Peyer's patch (tissue), 4 donors: ENCODE measurements around the gene ZBTB2. TPM values are rescaled to one million over a fixed set of nuclear protein-coding genes. Genes with fewer than 3 reads are reported as not detected.

Source experiments
- DNase-seq, 3 donors: peaks; one replicate each; pipeline ENCODE4 v3.0.0-alpha.2; 2017 to 2019
- H3K27ac ChIP-seq, 4 donors: fragments of 200-600 bp; sonication (generic); one replicate each; pipeline ENCODE4 v1.5.1; 2016 to 2019
- H3K27me3 ChIP-seq, 2 donors: fragments of 200-600 bp; sonication (generic); one replicate each; pipeline ENCODE4 v1.5.1; 2019
- H3K36me3 ChIP-seq, 3 donors: fragments of 200-600 bp; sonication (generic); one replicate each; pipeline ENCODE4 v1.5.1; 2016 to 2019
- H3K4me1 ChIP-seq, 4 donors: fragments of 200-600 bp; sonication (generic); one replicate each; pipeline ENCODE4 v1.5.1; 2016 to 2019
- H3K4me3 ChIP-seq, 4 donors: fragments of 200-600 bp; sonication (generic); 1 replicate in 3 of 4; 2 replicates in 1 of 4; pipeline ENCODE4 v1.5.1; 2016 to 2019; ENCODE audit warnings: mild to moderate bottlenecking in 1 of 4
- H3K9me3 ChIP-seq, 4 donors: fragments of 200-600 bp; sonication (generic); one replicate each; pipeline ENCODE4 v1.5.1; 2016 to 2019; ENCODE audit warnings: mild to moderate bottlenecking in 1 of 4
- CTCF ChIP-seq, 6 experiments: fragments of 450-650 bp in 4 of 6; fragments of 200-600 bp in 2 of 6; sonication (generic) in 1 of 6; IDR thresholded peaks; one replicate each; pipeline ENCODE4 v1.5.1; 2017 to 2019; ENCODE audit warnings: antibody characterized with exemption in 6 of 6, mild to moderate bottlenecking in 3 of 6, moderate library complexity in 1 of 6
- POLR2A ChIP-seq, 2 donors: fragments of 450-650 bp; IDR thresholded peaks; one replicate each; pipeline ENCODE4 v1.5.1; 2017; ENCODE audit warnings: antibody characterized with exemption in 2 of 2, mild to moderate bottlenecking in 2 of 2, moderate library complexity in 2 of 2
- total RNA-seq, 4 donors: library from RNA; depleted of rRNA; stranded (reverse); fragments of >200 nt; gene quantifications; one replicate each; pipeline ENCODE4 v1.1.0, GENCODE V29; 2016

Gene ZBTB2
- total RNA-seq, 4 donors from 2014 or later, result 7.3 to 12.4 (median 9.9) TPM

DNA sequence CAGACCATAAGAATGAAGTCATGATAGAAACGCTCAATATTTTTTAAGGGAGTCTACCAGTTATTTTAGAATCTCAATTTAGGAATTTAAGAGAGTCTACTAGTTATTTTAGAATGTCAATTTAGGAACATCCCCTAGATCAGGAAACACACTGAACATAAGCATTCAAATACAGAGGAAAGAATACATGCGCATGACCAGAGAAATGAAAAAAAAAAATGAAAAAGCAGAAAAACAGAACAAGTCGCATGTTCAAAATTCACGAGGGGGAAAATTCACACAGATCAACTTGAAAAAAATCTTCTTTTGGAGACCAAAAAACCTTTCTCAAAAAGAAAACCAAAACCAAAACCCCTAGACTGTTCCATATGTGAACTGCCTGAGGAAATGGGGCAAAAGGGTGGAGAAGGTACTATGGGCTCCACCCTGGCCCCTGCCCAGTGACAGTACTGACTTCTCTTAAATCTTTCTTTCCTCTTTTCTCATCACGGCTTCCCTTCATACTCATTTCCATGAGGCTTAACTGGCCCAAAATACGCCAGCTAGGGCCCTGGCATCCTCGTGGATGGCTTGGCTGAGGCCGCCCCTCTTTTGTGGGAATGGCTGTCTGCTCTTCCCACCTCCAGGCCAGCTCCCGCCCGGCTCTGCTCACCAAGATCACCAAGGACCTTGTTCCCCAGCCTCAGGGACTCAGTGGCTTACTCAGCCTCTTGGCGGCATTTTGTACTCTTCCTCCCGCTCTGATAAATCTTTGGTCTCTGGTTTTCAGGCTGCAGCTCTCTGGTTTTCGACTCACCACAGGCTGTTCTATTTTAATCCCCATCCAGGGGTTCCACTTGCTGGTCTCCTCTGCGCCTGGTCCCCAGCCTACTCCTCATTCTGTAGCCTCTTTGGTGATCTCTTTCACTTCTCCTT, 11.2 kb downstream of the ZBTB2 start:
- Histone ChIP-seq H3K36me3 (no peaks in the 10 kb centered on the region), H3K27me3 (no peaks in the 10 kb centered on the region), H3K27ac (peak overlapping the region; percentile 47 to 66 (median 62)), H3K4me3 (peak overlapping the region in 2 of 4 donors; percentile 29 to 31), H3K4me1 (peaks cover 0 to 16% (median 5%) of the 10 kb centered on the region in 4 donors), H3K9me3 (no peaks in the 10 kb centered on the region)
- DNase-seq, result no peak
- TF ChIP-seq POLR2A (IDR thresholded peaks at IDR 0.05), result no peak
- no peak for TF ChIP-seq CTCF (IDR thresholded peaks at IDR 0.05)

DNA sequence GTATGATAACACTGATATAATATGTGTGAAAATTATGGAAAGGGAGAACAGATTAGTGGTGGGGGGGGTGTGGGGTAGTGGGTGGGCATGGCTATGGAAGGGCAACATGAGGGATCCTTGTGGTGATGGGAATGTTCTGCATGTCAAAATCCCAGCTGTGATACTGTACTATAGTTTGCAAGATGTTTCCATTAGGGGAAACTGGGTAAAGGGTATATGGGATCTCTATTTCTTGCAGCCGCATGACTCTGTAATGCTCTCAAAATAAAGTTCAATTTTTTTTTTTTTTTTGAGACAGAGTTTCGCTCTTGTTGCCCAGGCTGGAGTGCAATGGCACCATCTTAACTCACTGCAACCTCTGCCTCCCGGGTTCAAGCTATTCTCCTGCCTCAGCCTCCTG, 14.3 kb downstream of the ZBTB2 start:
- no peak for TF ChIP-seq POLR2A (IDR thresholded peaks at IDR 0.05)
- no peak for TF ChIP-seq CTCF (IDR thresholded peaks at IDR 0.05)
- no peak overlapping the region for H3K4me3 ChIP-seq
- no peaks in the 10 kb centered on the region for H3K27me3 ChIP-seq
- no peaks in the 10 kb centered on the region for H3K9me3 ChIP-seq
- H3K4me1 ChIP-seq, result peaks cover 0 to 7% (median 0%) of the 10 kb centered on the region in 4 donors
- no peak for DNase-seq
- H3K36me3 ChIP-seq, result peaks cover 0 to 6% (median 0%) of the 10 kb centered on the region in 3 donors
- H3K27ac ChIP-seq, result no peak overlapping the region

GRCh38 chr6:151376440-151376839, 14.9 kb downstream of the ZBTB2 start:
- TF ChIP-seq POLR2A (IDR thresholded peaks at IDR 0.05), result no peak
- Histone ChIP-seq H3K4me3 (no peak overlapping the region), H3K9me3 (no peaks in the 10 kb centered on the region), H3K27me3 (no peaks in the 10 kb centered on the region), H3K27ac (no peak overlapping the region), H3K4me1 (peaks cover 0 to 7% (median 0%) of the 10 kb centered on the region in 4 donors), H3K36me3 (peaks cover 0 to 12% (median 0%) of the 10 kb centered on the region in 3 donors)
- DNase-seq, result no peak

GRCh38 chr6:151375833-151376232, 15.5 kb downstream of the ZBTB2 start:
- H3K36me3 ChIP-seq, result peaks cover 0 to 17% (median 0%) of the 10 kb centered on the region in 3 donors
- no peak for DNase-seq
- no peak for TF ChIP-seq CTCF (IDR thresholded peaks at IDR 0.05)
- TF ChIP-seq POLR2A (IDR thresholded peaks at IDR 0.05), result no peak
- H3K9me3 ChIP-seq, result no peaks in the 10 kb centered on the region
- H3K27ac ChIP-seq, result no peak overlapping the region
- H3K4me3 ChIP-seq, result no peak overlapping the region
- no peaks in the 10 kb centered on the region for H3K27me3 ChIP-seq
- H3K4me1 ChIP-seq, result peaks cover 0 to 7% (median 0%) of the 10 kb centered on the region in 4 donors

DNA sequence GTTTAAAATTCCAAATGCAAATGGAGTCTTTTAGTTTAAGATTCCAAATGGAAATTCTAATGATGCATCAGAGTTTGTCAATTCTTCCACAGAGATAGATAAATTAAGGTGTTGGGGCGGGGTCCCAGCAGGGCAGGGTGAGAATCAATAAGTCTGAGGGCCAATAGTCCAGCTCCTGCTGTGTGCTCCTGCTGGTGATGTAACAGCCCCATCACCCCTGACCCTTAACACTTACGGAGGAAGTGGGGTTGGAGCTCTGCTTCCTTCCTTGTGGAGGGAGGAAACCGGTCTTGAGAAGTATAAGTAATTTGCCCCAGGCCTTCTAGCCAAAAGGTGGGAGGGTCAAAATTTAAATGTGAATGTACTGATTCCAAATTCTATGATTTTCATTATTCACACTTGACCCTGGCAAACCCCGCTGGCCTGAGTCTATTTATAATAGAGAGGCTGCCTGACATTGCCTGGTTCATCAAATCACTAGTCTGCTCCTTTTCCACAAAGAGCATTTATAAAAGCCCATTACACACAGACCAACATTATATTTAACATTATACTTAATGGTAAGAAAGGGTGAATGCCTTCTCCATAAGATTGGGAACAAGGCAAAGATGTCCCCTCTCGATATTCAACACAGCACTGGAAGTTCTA, 17.2 kb downstream of the ZBTB2 start:
- Histone ChIP-seq H3K27ac (peak overlapping the region in 1 of 4 donors; percentile 27), H3K9me3 (no peaks in the 10 kb centered on the region), H3K4me1 (no peaks in the 10 kb centered on the region)

More for the DNA sequence above, 17.2 kb downstream of the ZBTB2 start:
- TF ChIP-seq POLR2A (IDR thresholded peaks at IDR 0.05) (no peak), CTCF (IDR thresholded peaks at IDR 0.05) (no peak)
- Histone ChIP-seq H3K36me3 (peaks cover 0 to 29% (median 0%) of the 10 kb centered on the region in 3 donors), H3K4me3 (no peak overlapping the region), H3K27me3 (no peaks in the 10 kb centered on the region)
- DNase-seq, result no peak
